NCI-H524 treated with DMSO at 0.1 percent for 48 hours (cell line): ENCODE data around the gene MSTN.
"Not testable (repeated sequence)": the region's sequence is repeated elsewhere in the genome, so short reads cannot be mapped to it uniquely, and the experiment has no call there.

ENCODE experiments used
- DNase-seq: peaks from one replicate; lab custom pipeline; 2025; lab: John Stamatoyannopoulos, UW

The MSTN gene

GRCh38 chr2:190063624-190064023 lies 1.1 kb upstream of the MSTN start:
- DNase-seq = no peak

GRCh38 chr2:190062053-190062452 lies 476 bp downstream of the MSTN start:
- DNase-seq = no peak

GRCh38 chr2:190060626-190061025 lies 1.9 kb downstream of the MSTN start:
- DNase-seq = no peak

- DNase-seq = no peak
Observed at GRCh38 chr2:190060019-190060418, 2.5 kb downstream of the MSTN start.

- no peak for DNase-seq
Observed at GRCh38 chr2:190053426-190053825, 9.1 kb downstream of the MSTN start.

GRCh38 chr2:190052307-190052706 lies 10.2 kb downstream of the MSTN start:
- DNase-seq = no peak

GRCh38 chr2:190051223-190051622 lies 11.3 kb downstream of the MSTN start:
- no peak for DNase-seq

- DNase-seq = no peak
Observed at GRCh38 chr2:190050001-190050400, 12.5 kb downstream of the MSTN start.

GRCh38 chr2:190044866-190045265 lies 17.7 kb downstream of the MSTN start:
- no peak for DNase-seq

GRCh38 chr2:190043441-190043840 lies 19.1 kb downstream of the MSTN start:
- no peak for DNase-seq

- no peak for DNase-seq
Observed at GRCh38 chr2:190036071-190036470, 26.5 kb downstream of the MSTN start.

- DNase-seq = not testable (repeated sequence)
Observed at GRCh38 chr2:190034417-190034816, 28.1 kb downstream of the MSTN start.

GRCh38 chr2:190031969-190032618 lies 30.4 kb downstream of the MSTN start:
- peak; percentile 48 for DNase-seq

- peak; percentile 5 for DNase-seq
Observed at GRCh38 chr2:190023860-190024259, 38.7 kb downstream of the MSTN start.

- DNase-seq = no peak
Observed at GRCh38 chr2:190020720-190021119, 41.8 kb downstream of the MSTN start.

- DNase-seq = no peak
Observed at GRCh38 chr2:190017837-190018236, 44.7 kb downstream of the MSTN start.

GRCh38 chr2:190015969-190016368 lies 46.6 kb downstream of the MSTN start:
- not testable (repeated sequence) for DNase-seq
